T-helper 2 cell (primary cell): ENCODE measurements around the gene OR6C75.
"Not testable (repeated sequence)": the region's sequence is repeated elsewhere in the genome, so short reads cannot be mapped to it uniquely, and the experiment has no call there.

Source experiments
- DNase-seq, 5 experiments: peaks; one replicate each; pipeline versions ENCODE4 v3.0.0 to v3.0.0-alpha.2; 2012 to 2022
- total RNA-seq, 2 donors: gene quantifications; one replicate each; lab custom pipeline; 2026; lab: John Stamatoyannopoulos, UW

OR6C75 gene
- total RNA-seq, result 0 reads per million in 2 donors

DNA sequence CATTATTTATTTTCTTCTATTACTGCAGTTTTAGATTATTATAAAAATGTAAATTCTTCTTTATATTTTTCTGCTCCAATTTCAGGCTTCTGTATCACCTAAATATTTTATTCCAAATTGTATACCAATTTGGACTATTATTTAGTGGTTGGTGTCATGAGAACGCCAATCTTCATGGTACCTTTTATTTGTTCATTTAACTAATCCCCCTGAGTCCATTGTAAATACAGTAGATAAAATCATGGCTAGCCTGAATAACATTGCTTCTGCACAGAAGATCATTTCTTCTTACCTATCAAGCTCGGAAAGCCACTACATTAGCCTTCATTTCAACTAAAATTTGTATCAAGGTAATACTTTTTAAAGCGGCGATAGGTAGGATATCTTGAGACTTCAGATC is at the start of gene OR6C75:
Gene OR6C75, plus strand, starts transcription at position 301 of the 400 bp plus-strand sequence. CDS start 2,136 bp downstream, outside the sequence.
- DNase-seq, result no peak

DNA sequence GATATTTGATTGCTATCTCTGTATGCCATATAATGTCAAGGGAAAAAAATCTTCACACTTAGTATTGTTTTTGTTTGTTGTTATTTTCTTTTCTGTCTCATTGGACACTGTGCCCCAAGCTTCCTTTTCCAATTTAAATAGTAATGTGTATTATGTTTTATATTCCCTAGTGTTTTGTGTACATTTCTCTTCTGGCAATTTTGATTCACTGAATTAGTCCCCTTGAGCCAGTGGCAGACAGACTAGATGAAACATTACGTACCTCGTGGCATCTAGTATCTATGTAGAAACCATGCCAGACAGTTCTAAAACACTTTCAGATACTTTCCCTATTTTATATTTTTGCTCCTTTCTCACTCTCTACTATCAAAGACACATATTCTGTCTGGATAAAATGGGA is 48.7 kb upstream of the OR6C75 start, which contains the start of gene OR6C1:
Gene OR6C1, plus strand, starts transcription at position 301 of the 400 bp plus-strand sequence. CDS start 6,257 bp downstream, outside the sequence.
- no peak for DNase-seq

DNA sequence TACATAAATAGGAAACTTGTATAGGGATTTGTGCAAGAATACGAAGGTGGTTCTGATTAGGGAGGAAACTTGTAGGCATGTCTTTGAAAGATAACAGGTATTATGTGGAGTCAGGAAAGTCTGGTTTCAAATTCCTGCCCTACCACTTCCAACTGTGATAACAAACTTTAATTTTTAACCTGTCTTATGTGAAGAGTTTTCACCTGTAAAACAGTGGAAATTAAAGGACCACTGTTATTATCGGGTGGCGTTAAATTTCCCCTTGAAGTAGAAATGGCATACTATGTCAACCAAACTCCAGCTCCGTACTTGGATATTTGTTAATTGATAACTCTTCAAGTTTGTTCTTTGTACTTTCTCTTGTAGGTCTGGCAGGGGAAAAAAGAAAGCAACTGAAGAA is 42.6 kb upstream of the OR6C75 start:
- DNase-seq, result no peak

DNA sequence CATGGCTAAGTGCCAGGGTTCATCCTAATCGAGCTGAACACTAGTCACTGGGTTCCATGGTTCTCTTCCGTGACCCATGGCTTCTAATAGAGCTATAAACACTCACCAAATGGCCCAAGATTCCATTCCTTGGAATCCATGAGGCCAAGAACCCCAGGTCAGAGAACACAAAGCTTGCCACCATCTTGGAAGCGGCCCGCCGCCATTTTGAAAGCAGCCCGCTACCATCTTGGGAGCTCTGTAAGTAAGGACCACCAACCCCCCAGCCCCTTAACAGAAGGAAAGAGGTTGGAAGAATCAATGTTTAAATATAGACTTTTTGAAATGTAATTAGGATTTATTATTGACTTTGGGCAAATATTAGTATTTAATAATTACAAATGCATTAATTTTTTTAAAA is 37.0 kb upstream of the OR6C75 start:
- not testable (repeated sequence) for DNase-seq

DNA sequence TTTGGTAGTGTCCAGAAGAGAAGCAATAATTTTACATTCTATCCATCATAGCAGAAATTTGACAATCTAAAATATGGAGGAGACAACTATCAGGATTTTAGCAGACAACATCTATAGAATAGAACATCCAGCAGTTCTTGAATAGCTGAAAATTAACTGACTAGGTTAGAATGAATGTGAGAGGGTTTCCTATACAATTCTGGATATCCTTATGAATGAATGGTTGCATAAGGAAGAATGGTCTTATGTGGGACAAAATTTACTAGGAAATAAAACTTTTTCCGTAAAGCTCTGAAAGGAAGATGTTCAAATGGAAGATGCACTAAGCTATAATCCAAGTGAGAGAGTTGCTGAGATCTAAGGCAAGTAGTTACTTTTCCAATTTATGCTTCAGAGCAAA is 32.3 kb upstream of the OR6C75 start, which contains the start of gene OR6C3:
Gene OR6C3, plus strand, starts transcription at position 301 of the 400 bp plus-strand sequence. CDS start 955 bp downstream, outside the sequence.
- no peak for DNase-seq

DNA sequence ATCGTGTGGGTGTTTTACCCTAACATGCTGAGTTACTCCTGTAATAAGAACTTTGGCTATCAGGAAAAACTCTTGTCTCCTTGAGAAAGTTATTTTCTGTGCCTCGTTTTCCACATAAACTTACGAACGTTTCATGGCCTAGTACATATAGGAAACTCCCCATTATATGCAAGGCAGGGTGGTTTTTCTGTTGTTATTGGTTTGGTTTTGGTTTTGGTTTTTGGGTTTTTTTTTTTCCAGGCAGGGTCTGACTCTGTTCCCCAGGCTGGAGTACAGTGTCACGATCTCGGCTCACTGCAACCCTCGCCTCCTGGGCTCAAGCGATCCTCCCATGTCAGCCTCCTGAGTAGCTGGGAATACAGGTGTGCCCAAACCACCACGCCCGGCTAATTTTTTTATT is 26.8 kb upstream of the OR6C75 start:
- no peak for DNase-seq

DNA sequence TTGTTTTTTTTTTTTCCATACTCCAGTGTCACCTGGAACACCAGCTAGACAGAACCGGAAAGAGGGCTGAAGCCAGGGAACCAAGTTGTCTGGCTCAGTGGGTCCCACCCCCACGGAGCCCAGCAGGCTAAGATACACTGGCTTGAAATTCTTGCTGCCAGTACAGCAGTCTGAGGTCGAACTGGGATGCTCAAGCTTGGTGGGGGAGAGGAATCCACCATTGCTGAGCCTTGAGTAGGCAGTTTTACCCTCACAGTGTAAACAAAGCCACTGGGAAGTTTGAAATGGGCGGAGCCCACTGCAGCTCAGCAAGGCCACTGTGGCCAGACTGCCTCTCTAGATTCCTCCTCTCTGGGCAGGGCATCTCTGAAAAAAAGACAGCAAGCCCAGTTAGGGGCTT is 7.4 kb upstream of the OR6C75 start:
- DNase-seq, result not testable (repeated sequence)

DNA sequence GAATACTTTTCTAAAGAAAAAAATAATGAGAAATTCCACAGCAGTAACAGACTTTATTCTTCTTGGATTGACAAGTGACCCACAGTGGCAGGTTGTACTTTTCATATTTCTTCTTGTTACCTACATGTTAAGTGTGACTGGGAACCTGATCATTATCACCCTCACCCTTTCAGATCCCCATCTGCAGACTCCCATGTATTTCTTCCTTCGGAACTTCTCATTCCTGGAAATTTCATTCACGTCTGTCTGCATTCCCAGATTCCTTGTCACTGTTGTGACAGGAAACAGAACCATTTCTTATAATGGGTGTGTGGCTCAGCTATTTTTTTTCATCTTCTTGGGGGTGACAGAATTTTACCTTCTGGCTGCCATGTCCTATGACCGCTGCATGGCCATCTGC is 2.3 kb downstream of the OR6C75 start:
- DNase-seq, result no peak

DNA sequence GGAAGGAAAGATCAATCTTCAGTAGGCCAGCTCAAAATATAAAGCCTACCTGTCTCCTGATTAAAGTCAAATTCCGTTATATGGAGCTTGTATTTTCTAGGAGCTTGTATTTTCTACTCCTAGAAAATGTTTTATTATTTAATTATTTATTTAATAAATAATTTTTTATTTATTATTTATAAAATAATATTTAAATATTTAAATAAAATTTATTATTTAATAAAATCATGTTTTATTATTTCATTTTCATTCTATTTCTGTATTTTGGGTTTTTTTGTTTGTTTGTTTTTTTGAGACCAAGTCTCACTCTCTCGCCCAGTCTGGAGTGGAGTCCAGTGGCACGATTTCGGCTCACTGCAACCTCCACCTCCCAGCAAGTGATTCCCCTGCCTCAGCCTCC is 9.7 kb downstream of the OR6C75 start:
- DNase-seq, result no peak

DNA sequence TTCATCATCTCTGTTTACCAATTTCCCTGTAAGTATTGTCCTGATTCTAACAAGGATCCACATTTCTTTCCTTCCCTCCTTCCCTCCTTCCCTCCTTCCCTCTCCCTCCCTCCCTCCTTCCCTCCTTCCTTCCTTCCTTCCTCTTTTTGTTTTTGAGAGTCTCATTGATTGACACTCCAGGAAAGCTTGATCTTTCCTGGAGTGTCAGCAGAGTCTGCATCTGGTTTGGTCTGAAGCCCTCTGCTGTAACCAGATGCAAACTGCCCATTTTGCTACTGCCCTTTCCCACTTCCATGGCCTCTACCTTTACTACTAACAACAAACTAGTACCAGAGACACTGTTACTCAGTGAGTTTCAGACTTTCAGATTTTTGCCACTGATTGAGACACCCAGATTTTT is 23.1 kb downstream of the OR6C75 start:
- DNase-seq, result no peak

DNA sequence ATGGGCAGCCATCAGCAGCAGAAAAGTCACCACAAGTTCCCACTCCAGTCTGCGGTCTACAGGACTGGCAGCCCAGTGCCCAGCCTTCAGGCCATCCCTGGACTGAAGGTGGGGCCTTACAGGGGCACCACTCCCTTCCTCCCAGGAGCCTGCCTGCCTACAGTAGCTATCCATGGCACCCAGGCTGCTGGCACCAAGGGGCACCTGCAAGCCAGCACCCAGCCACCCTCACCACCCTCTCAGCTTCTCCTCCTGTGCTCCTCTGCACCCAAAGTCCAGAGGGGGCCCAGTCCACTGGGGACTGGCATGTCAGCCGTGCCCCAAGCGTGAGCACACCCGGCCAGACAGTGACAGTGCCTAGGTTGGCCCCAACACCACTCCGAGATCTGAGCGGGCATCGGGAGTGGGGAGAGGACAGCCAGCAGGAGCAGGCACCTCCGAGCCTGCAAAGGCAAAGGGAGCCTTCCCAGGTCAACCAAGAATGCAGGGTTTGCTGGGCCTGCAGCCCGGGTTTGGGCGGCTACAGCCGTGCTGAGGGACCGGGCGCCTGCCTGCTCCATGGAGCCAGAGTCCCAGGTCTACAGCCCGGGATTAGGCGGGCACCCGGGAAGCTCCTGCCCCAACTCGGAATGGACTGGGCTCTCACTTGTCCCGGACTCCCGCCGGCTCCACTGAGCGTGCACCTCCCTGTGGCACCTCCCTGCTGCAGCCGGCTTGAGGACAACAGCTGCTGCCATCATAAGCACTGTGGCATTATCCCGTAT is 29.4 kb downstream of the OR6C75 start:
- DNase-seq, result no peak

DNA sequence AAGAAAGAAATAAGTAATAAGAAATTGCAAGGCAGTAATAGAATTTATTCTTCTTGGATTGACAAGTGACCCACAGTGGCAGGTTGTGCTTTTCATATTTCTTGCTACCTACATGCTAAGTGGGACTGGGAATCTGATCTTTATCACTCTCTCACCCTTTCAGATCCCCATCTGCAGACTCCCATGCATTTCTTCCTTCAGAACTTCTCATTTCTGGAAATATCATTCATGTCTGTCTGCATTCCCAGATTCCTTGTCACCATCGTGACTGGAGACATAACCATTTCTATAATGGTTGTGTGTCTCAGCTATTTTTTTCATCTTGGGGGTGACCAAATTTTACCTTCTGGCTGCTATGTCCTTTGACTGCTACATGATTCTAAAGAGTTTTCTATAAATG is 33.6 kb downstream of the OR6C75 start:
- DNase-seq, result no peak

DNA sequence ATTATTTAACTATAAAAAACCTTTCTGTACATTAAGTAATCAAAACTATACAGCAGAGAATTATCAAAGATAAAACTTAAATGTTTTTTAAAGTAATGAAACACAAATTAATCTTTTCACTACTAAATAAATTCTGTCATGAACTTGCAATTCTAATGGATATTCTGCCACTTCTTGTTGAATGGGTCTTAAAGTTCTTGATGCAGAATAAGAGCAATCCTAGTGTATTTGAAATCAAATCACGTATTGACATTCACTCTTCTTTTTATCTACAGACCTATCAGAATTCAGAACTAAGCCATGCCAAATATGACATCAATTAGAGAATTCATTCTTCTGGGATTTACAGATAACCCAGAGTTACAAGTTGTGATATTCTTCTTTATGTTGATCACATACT is 37.5 kb downstream of the OR6C75 start, which contains the start of gene OR6C65:
Gene OR6C65, plus strand, starts transcription at position 301 of the 400 bp plus-strand sequence. Its CDS starts 0 bp downstream, at position 301.
- DNase-seq, result no peak

DNA sequence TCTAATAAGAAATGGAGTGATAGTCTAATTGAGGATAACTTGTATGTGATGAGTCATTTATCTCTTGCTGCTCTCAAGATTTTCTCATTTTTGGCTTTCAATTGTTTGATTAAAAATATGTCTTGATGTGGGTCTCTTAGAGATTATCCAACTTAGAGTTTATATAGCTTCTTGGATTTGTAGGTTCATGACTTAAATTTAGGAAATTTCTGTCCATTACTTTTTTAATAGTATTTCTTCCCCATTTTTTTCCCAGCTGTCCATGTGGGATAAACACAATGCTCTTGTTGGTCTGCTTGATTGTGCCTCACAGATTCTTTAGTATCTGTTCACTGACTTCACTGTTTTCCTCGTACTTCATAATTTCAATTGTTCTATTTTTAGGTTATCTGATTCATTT is 45.1 kb downstream of the OR6C75 start:
- DNase-seq, result no peak

DNA sequence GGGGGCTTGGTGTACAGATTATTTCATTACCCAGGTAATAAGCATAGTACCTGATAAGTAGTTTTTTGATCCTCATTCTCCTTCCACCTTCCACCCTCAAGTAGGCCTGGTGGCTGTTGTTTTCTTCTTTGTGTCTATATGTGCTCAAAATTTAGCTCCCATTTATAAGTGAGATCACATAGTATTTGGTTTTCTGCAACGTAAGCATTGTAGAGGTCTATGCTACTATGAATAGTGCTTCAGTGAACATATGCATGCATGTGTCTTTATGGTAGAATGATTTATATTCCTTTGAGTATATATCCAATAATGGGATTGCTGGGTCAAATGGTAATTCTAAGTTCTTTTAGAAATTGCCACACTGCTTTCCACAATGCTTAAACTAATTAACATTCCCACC is 46.4 kb downstream of the OR6C75 start:
- DNase-seq, result not testable (repeated sequence)

DNA sequence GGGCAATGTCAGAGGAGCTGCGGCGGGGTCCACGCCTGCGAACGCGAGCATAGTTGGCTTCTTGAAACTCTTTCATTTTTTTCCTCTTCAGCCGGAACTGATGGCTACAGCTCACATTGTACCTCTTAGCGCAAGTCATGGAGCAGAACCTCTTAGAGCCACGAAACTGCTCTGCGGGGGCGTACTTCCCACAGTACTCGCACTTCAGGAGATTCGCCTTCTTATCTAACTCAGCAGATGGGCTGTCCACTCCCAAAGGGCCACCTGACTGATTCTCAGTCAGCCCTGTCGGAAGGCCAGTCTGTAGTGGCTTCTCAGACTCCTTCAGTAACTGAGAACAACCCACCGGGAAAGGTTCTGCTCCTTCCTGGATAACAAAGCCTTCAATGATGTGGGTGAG is 49.4 kb downstream of the OR6C75 start:
- not testable (repeated sequence) for DNase-seq

DNA sequence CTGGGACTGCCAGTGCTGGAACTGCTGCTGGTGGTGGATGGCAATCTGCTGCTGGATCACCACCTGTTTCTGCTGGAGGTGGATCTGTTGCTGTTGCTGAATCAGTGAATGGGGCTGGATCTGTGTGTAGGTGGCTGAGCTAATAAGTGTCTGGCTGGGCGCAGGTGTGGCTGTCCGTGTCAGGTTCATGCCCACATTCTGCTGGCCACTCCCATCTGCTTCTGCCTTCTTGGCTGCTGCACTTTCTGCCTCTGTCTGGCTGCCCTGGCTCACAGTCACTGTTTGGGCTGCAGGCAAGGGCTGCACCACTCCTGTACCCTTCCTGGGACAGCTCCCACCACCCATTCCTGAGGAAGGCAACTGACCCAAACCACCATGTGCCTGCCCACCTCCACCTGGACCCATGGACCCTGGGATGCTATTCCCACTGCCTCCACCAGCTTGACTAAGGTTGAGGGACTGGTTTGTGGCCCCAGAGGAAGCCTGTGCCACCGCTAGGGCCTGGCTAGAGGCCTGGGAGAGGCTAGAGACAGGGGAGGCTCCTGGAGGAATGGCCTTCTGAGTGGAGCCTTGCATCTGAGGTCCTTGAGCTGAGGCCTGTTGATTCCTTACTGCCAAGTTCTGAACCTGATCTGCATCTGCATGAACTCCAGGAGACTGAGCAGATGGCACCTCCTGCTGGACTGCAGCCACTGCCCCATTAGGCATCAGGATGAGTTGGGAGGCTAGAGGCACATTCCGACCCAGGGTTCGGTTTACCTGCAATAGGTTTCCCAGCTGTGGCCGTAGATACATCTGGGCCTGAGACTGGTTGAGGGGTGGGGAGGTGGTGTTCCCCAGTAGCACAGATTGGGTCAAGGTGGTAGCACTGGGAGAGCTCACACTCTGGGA is 51.0 kb downstream of the OR6C75 start:
- not testable (repeated sequence) for DNase-seq

DNA sequence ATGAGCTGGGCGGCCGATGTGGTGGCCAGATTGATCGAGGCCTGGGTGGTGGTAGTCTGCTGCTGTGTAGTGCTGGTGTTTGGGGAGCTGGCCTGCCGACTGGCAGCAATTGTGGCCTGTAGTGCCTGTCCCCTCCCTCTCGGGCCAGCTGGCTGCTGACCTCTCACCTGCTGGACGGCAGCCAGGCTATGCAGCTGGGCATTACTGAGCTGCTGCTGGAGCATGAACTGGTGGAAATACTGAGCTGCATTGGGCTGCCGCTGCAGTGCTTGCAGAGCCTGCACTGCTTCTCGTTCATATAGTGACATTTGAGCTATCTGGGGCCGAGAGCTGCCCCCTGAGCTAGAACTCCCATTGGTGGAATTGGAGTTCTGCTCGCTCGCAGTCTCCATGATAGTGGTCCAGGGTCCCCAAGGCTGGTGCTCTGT is 51.6 kb downstream of the OR6C75 start:
- not testable (repeated sequence) for DNase-seq

DNA sequence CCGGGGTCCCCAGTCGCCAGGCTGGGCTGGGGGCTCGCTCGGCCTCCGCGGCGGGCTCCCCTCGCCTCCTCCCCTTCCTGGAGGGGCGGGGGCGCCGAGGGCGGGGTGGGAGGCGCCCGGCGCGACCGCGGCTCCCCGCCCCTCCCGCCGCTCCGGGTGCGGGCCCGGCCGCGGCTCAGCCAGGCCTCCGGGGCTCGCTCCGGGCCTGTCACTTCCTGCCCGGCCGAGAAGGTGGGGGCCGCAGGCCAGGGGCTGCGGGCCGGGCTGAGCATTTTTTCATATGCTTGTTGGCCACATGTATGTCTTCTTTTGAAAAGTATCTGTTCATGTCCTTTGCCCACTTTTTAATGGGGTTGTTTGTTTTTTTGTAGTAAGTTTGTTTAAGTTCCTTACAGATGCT is 52.1 kb downstream of the OR6C75 start:
- DNase-seq, result not testable (repeated sequence)

DNA sequence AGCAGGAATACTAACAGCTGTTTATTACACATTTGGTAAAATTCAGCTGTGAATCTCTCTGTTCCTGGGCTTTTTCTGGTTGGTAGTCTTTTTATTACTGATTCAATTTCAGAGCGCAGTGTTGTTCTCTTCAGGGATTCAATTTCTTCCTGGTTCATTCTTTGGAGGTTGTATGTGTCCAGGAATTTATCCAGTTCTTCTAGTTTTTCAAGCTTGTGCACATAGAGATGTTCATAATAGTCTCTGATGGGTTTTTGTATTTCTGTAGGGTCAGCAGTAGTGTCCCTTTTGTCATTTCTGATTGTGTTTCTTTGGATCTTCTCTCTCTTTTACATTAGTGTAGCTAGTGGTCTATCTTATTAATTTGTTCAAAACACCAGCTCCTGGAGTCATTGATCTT is 54.2 kb downstream of the OR6C75 start:
- no peak for DNase-seq
